ENCODE results near the gene LRBA. TPM values are rescaled to one million over a fixed set of nuclear protein-coding genes. Genes with fewer than 3 reads are reported as not detected.

Gene LRBA
- polyA plus RNA-seq, 1 of the 3 experiments (the other 2 are of a cell fraction), result 11.4 TPM

GRCh38 chr4:150316332-150317205, 698.5 kb downstream of the LRBA start:
- Histone ChIP-seq H3K9me2 (no peaks in the 10 kb centered on the region), H3K4me3 (ENCODE audit: low read depth in 2 of 2, low read length in 1 of 2) (no peak overlapping the region), H2AFZ (ENCODE audit: low read depth) (no peak overlapping the region), H3F3A (replicated peaks; ENCODE audit: insufficient read depth) (peaks cover 4% of the 10 kb centered on the region), H4K20me1 (ENCODE audit: insufficient read depth) (no peaks in the 10 kb centered on the region), H3K36me3 (replicated peaks in 1 of 2; ENCODE audit: control insufficient read depth in 1 of 2, insufficient read depth in 2 of 2, low read length in 1 of 2) (no peaks in the 10 kb centered on the region), H3K79me2 (ENCODE audit: insufficient read depth) (no peaks in the 10 kb centered on the region), H3K27ac (ENCODE audit: low read depth in 2 of 2, low read length in 1 of 2) (no peak overlapping the region; a peak in 1 of 4 replicates), H3K27me3 (ENCODE audit: insufficient read depth) (no peaks in the 10 kb centered on the region), H3K9me3 (no peaks in the 10 kb centered on the region), H3K4me2 (no peak overlapping the region), H3K9ac (no peak overlapping the region), H3K4me1 (ENCODE audit: control insufficient read depth in 1 of 2, insufficient read depth in 2 of 2, low read depth in 1 of 2, low read length in 1 of 2) (peaks cover 0 to 23% of the 10 kb centered on the region in 2 experiments; a peak in 2 of 4 replicates)
- no peak for TF ChIP-seq PBX3 (IDR thresholded peaks at IDR 0.05)
- ChIA-PET CTCF (interaction anchor here (0.8 kb wide), 1 partner anchor 550 kb away, joined by 3 read pairs; no protein-coding TSS in a partner anchor), POLR2A (no interaction called here)
- 81% methylated on average over 6 of the region's 6 CpGs for WGBS (ENCODE audit: low lambda C conversion rate)
- no peak for DNase-seq

DNA sequence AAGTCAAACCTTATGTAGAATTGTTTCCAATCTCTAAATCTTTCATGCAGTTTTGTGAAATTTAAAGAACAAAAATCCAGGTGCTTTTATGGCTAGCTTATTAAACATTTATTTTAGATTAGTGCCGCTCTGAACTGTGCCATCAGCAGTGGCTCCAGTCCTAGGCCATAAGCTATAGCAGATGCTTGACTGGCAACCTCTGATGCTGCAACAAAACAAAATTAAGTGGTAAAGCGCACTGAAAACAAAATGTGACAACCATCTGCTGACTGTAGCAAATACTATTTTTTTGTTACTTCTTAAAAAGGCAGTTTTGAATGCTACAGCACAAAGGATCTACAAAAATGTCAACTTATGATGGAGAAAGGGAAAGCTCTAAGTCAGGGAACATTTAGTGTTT, 699.4 kb downstream of the LRBA start:
- Histone ChIP-seq H3K36me3 (replicated peaks in 1 of 2; ENCODE audit: control insufficient read depth in 1 of 2, insufficient read depth in 2 of 2, low read length in 1 of 2) (no peaks in the 10 kb centered on the region), H3F3A (replicated peaks; ENCODE audit: insufficient read depth) (peaks cover 7% of the 10 kb centered on the region), H4K20me1 (ENCODE audit: insufficient read depth) (no peaks in the 10 kb centered on the region), H3K9me2 (no peaks in the 10 kb centered on the region), H3K4me2 (no peak overlapping the region), H3K9me3 (no peaks in the 10 kb centered on the region), H3K27me3 (ENCODE audit: insufficient read depth) (no peaks in the 10 kb centered on the region), H3K27ac (ENCODE audit: low read depth in 2 of 2, low read length in 1 of 2) (no peak overlapping the region; a peak in 1 of 4 replicates), H3K4me3 (ENCODE audit: low read depth in 2 of 2, low read length in 1 of 2) (no peak overlapping the region), H2AFZ (ENCODE audit: low read depth) (no peak overlapping the region), H3K79me2 (ENCODE audit: insufficient read depth) (no peaks in the 10 kb centered on the region), H3K4me1 (ENCODE audit: control insufficient read depth in 1 of 2, insufficient read depth in 2 of 2, low read depth in 1 of 2, low read length in 1 of 2) (peaks cover 5 to 27% of the 10 kb centered on the region in 2 experiments; a peak in 3 of 4 replicates), H3K9ac (no peak overlapping the region)
- POLR2A ChIA-PET, result no interaction called here
- no peak for DNase-seq
- WGBS (ENCODE audit: low lambda C conversion rate), result 95% methylated on average over 2 of the region's 2 CpGs
- CTCF ChIA-PET, result interaction anchor here (0.6 to 0.8 kb wide), 2 partner anchors 53 to 551 kb away, joined by 3 read pairs; no protein-coding TSS in a partner anchor
- TF ChIP-seq MEF2A (IDR thresholded peaks at IDR 0.05; ENCODE audit: borderline replicate concordance, low read depth), result no peak
- TF ChIP-seq RFX5 (IDR thresholded peaks at IDR 0.05; ENCODE audit: low read length), result no peak
- TF ChIP-seq, protein P1, sequence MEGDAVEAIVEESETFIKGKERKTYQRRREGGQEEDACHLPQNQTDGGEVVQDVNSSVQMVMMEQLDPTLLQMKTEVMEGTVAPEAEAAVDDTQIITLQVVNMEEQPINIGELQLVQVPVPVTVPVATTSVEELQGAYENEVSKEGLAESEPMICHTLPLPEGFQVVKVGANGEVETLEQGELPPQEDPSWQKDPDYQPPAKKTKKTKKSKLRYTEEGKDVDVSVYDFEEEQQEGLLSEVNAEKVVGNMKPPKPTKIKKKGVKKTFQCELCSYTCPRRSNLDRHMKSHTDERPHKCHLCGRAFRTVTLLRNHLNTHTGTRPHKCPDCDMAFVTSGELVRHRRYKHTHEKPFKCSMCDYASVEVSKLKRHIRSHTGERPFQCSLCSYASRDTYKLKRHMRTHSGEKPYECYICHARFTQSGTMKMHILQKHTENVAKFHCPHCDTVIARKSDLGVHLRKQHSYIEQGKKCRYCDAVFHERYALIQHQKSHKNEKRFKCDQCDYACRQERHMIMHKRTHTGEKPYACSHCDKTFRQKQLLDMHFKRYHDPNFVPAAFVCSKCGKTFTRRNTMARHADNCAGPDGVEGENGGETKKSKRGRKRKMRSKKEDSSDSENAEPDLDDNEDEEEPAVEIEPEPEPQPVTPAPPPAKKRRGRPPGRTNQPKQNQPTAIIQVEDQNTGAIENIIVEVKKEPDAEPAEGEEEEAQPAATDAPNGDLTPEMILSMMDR (IDR thresholded peaks at IDR 0.05), result no peak
- no peak for TF ChIP-seq TEAD4 (IDR thresholded peaks at IDR 0.05; ENCODE audit: borderline replicate concordance, insufficient read depth)
- no peak for TF ChIP-seq SMC3 (IDR thresholded peaks at IDR 0.05; ENCODE audit: low read depth, low read length)
- TF ChIP-seq MXI1 (IDR thresholded peaks at IDR 0.05; ENCODE audit: low read depth, low read length), result no peak
- no peak for TF ChIP-seq FOSL2 (IDR thresholded peaks at IDR 0.05; ENCODE audit: borderline replicate concordance, low read depth)
- TF ChIP-seq RCOR1 (IDR thresholded peaks at IDR 0.05; ENCODE audit: low read length), result no peak
- TF ChIP-seq GABPA (IDR thresholded peaks at IDR 0.05; ENCODE audit: low read depth), result no peak
- TF ChIP-seq FOXJ3 (CRISPR knock-in tag; IDR thresholded peaks at IDR 0.05), result no peak
- TF ChIP-seq, protein P2, sequence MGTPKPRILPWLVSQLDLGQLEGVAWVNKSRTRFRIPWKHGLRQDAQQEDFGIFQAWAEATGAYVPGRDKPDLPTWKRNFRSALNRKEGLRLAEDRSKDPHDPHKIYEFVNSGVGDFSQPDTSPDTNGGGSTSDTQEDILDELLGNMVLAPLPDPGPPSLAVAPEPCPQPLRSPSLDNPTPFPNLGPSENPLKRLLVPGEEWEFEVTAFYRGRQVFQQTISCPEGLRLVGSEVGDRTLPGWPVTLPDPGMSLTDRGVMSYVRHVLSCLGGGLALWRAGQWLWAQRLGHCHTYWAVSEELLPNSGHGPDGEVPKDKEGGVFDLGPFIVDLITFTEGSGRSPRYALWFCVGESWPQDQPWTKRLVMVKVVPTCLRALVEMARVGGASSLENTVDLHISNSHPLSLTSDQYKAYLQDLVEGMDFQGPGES (IDR thresholded peaks at IDR 0.05; ENCODE audit: low read depth, low read length), result no peak
- no peak for TF ChIP-seq NFIC (IDR thresholded peaks at IDR 0.05; ENCODE audit: borderline replicate concordance)
- no peak for TF ChIP-seq EP300 (IDR thresholded peaks at IDR 0.05; ENCODE audit: borderline replicate concordance in 1 of 2, low read depth in 1 of 2, low read length in 1 of 2)
- TF ChIP-seq, protein P3, sequence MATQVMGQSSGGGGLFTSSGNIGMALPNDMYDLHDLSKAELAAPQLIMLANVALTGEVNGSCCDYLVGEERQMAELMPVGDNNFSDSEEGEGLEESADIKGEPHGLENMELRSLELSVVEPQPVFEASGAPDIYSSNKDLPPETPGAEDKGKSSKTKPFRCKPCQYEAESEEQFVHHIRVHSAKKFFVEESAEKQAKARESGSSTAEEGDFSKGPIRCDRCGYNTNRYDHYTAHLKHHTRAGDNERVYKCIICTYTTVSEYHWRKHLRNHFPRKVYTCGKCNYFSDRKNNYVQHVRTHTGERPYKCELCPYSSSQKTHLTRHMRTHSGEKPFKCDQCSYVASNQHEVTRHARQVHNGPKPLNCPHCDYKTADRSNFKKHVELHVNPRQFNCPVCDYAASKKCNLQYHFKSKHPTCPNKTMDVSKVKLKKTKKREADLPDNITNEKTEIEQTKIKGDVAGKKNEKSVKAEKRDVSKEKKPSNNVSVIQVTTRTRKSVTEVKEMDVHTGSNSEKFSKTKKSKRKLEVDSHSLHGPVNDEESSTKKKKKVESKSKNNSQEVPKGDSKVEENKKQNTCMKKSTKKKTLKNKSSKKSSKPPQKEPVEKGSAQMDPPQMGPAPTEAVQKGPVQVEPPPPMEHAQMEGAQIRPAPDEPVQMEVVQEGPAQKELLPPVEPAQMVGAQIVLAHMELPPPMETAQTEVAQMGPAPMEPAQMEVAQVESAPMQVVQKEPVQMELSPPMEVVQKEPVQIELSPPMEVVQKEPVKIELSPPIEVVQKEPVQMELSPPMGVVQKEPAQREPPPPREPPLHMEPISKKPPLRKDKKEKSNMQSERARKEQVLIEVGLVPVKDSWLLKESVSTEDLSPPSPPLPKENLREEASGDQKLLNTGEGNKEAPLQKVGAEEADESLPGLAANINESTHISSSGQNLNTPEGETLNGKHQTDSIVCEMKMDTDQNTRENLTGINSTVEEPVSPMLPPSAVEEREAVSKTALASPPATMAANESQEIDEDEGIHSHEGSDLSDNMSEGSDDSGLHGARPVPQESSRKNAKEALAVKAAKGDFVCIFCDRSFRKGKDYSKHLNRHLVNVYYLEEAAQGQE (IDR thresholded peaks at IDR 0.05; ENCODE audit: low read depth, low read length), result no peak
- no peak for TF ChIP-seq PBX3 (IDR thresholded peaks at IDR 0.05)

Measured in SK-N-SH (cell line).